Stimulated activated effector memory CD8-positive, alpha-beta T cell treated with anti-CD3 and anti-CD28 coated beads, Interleukin-12 subunit alpha, Interleukin-12 subunit beta, amount 100 ng/mL, for 72 hours (primary cell): Measurements from ENCODE around the gene FBXL4.

Source experiments
- ATAC-seq: fragments of 150-1000 bp; cut with Tn5 transposase; 2 replicates; pipeline ENCODE4 v1.10.0; 2021
- DNase-seq, 2 donors: peaks; one replicate each; pipeline ENCODE4 v3.0.0; 2021 to 2022; ENCODE audit warnings: low spot score in 2 of 2
- H3K27ac Mint-ChIP-seq: one replicate; pipeline ENCODE4 v1.8.0; 2022; ENCODE audit warnings: mild to moderate bottlenecking, mixed read lengths
- H3K36me3 Mint-ChIP-seq: one replicate; pipeline ENCODE4 v1.8.0; 2022; ENCODE audit warnings: mild to moderate bottlenecking, mixed read lengths
- H3K4me1 Mint-ChIP-seq: one replicate; pipeline ENCODE4 v1.8.0; 2022; ENCODE audit warnings: mixed read lengths
- H3K4me3 Mint-ChIP-seq: one replicate; pipeline ENCODE4 v1.8.0; 2022; ENCODE audit warnings: mild to moderate bottlenecking, mixed read lengths
- H3K9me3 Mint-ChIP-seq: one replicate; pipeline ENCODE4 v1.8.0; 2022; ENCODE audit warnings: mixed read lengths

Gene FBXL4

DNA sequence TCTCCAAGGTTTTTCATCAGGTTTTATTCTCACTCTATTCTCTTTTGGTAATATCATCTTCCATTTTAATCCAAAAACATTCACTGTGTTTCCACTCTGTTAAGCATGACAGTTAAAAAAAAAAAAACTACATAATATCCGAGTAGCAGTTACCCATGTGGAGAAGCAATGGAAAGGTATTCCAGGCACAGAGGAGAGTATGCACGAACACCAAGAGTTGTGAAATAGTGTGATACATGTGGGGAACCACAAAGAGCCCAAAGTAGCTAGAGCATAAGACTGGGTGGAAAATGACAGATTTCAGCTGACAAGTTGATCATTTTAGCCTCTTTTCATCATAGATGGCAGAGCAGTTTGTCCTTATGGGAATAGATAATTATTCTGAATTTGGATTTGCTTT is 19.9 kb upstream of the FBXL4 start:
- no peak overlapping the region for H3K27ac Mint-ChIP-seq
- DNase-seq = no peak

DNA sequence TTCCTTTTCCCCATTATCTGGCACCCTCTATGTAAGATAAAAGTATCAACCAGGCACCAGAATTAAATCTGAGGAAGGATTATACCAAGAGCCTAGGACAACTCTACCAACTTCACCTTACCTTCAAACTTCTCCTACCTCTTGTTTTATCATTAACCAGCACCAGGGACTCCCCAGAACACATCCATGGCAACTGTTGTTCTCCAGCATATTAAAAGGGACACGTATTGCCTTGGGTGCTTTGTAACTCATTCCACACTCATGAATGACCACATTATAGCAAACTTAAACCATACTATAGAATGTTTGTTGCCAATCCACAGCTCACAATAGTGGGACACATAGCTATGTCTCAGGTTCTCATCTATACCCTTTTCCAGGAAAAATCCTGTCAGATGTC is 11.9 kb upstream of the FBXL4 start:
- ATAC-seq = no peak
- Mint-ChIP-seq H3K4me3 (no peak overlapping the region), H3K4me1 (no peaks in the 10 kb centered on the region), H3K9me3 (no peaks in the 10 kb centered on the region), H3K36me3 (no peaks in the 10 kb centered on the region), H3K27ac (no peak overlapping the region)
- no peak for DNase-seq

More for the DNA sequence above, 19.9 kb upstream of the FBXL4 start:
- Mint-ChIP-seq H3K36me3 (no peaks in the 10 kb centered on the region), H3K9me3 (no peaks in the 10 kb centered on the region), H3K4me1 (no peaks in the 10 kb centered on the region), H3K4me3 (no peak overlapping the region)
- no peak for ATAC-seq

DNA sequence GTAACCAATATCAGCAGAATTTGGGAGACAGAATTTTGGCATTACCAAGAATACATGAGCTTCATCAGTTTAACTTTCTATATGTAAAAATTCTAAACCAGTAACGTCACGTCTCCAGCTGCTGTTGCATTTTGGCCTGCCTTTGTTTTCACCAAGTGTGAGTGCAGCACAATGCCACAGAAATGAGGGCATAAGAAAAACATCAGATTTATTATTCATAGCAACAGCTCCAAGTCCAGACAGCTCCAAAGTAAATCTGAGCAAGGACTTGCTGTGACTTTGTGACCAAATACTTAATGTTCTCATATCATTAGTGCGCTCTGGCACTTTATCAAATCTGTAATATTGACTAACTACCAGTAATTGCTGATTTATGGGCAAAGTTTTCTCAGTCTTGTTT is 11.0 kb upstream of the FBXL4 start:
- no peak for ATAC-seq
- no peak overlapping the region for H3K4me3 Mint-ChIP-seq

DNA sequence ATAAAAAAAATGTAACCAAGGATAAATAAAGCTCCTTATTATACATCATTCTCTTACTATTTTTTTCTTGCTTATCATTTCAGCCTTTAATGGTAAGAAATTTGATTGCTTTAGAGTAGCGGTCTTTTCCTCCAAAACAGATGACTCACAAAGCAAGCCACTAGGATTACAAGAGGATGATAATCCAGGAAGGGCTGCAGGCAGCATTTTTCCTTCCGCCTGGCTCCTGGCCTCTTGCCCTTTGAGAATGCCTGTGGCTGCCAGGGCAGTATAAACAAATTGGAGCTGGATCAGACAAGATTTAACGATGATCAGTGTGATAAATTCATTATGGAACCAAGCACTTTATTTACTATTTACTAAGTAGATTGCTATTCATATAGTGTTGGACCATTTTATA is 9.7 kb upstream of the FBXL4 start:
- no peak overlapping the region for H3K27ac Mint-ChIP-seq
- no peaks in the 10 kb centered on the region for H3K9me3 Mint-ChIP-seq
- H3K4me3 Mint-ChIP-seq = no peak overlapping the region
- no peaks in the 10 kb centered on the region for H3K4me1 Mint-ChIP-seq
- ATAC-seq (no peak), DNase-seq (no peak)
- no peaks in the 10 kb centered on the region for H3K36me3 Mint-ChIP-seq

More for the DNA sequence above, 11.0 kb upstream of the FBXL4 start:
- no peaks in the 10 kb centered on the region for H3K4me1 Mint-ChIP-seq
- no peak for DNase-seq
- no peaks in the 10 kb centered on the region for H3K36me3 Mint-ChIP-seq
- no peak overlapping the region for H3K27ac Mint-ChIP-seq
- no peaks in the 10 kb centered on the region for H3K9me3 Mint-ChIP-seq

DNA sequence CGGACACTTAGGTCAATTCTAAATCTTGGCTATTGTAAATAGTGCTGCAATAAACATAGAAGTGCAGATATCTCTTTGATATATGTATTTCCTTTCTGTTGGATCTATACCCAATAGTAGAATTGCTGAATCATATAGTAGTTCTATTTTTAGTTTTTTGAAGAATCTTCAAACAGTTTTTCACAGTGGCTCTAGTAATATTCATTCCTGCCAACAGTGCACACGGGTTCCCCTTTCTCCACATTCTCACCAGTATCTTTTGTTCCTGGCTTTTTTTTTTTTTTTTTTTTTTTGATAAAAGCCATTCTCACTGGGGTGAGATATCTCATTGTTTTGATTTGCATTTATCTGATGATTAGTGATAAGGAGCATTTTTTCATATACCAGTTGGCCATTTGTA is 1.8 kb upstream of the FBXL4 start:
- no peak overlapping the region for H3K27ac Mint-ChIP-seq
- H3K4me3 Mint-ChIP-seq = no peak overlapping the region
- DNase-seq = no peak
- H3K36me3 Mint-ChIP-seq = peaks cover 9% of the 10 kb centered on the region
- peaks cover 23% of the 10 kb centered on the region for H3K4me1 Mint-ChIP-seq
- ATAC-seq = no peak
- no peaks in the 10 kb centered on the region for H3K9me3 Mint-ChIP-seq

DNA sequence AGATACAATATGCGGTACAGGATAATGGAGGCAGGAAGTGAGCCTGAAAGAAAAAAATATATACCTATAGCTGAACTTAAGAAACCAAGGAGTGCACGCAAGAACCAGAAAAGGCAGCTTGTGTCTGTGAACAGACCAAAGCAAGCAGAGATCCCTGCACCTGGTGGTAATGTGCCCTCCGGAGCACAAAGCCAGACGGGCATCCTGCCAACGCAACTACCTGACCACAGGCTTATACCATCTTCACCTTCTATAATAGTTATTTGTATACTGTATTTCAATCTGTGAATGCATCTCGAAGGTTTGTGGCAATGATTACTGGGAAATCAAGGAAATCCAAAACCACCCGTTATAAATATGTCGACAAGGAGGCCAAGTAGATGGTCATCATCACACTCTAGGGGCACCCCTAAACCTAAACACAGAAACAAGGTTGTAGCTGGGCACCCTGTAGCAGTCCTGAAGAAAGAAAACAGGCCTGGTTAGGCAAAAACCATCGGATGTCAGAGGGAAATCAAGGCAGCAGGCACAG is 801 bp downstream of the FBXL4 start:
- Mint-ChIP-seq H3K27ac (peak overlapping the region; percentile 97), H3K4me1 (peaks cover 30% of the 10 kb centered on the region), H3K9me3 (no peaks in the 10 kb centered on the region), H3K4me3 (peak overlapping the region; percentile 90), H3K36me3 (peaks cover 15% of the 10 kb centered on the region)
- ATAC-seq (peak; percentile 11), DNase-seq (peak; percentile 6 to 68)

DNA sequence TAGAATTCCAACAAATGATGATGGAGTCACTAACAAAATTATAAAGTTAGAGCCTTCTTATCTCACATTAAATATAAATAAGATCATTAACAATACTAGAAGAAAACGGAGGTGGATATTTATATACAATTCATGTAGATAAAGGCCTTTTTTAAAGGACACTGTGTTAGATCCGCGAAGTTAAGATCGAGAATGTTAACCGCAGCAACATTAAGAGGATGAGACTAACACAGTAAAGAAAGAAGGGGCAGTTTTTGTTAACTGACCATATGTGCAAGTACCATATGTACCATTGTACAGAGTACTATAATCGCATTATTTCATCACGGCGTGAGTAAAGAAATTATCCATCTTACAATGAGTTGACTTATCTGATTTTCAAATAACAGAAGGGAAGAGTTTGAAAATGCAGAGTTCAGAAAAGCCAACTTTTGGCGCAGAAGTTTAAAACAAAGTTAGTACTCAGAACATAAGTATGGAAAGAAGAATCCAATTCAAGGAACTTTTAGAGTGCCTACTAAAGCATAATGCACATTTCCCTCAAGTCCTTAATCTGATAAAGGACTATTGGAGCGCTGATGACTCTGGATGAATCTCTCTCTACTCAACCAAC is 1.4 kb downstream of the FBXL4 start:
- Mint-ChIP-seq H3K27ac (peak overlapping the region; percentile 97), H3K4me1 (peaks cover 32% of the 10 kb centered on the region), H3K9me3 (no peaks in the 10 kb centered on the region), H3K4me3 (peak overlapping the region; percentile 90), H3K36me3 (peaks cover 15% of the 10 kb centered on the region)
- ATAC-seq = no peak
- DNase-seq = no peak

DNA sequence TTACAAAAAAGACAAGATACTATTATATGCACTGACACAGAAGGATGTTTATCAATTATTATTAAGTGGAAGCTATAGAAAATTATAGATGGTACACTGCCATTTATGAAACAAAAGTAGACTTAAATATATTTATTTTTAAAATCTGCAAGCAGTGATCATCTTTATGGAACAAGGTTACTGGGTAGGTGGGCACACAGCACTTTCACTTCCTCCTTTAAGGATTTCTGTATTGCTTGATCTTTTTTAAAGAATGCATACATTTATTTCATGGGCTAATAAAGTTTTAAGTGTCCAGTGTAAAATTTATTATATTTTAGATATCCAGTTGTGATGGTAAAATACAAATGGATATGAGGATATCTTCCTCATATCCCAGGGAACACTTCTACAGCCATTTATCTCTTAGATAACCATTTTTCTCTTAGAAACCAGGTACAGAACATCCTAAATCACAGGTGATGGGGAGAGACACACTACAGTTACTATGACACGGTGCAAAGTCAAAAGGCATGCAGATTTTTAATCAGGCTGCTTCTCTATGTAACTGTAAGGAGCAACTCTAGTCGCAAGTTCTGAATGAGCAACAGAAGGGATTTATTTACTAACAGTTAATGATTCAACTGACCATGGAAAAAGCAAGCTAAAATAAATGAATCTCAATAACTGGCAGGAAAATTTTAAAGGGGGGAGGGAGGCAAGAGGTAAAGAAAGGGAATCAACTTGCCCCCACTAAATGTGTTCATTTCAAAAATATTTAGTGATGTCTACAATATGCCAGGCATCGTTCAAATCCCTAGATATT is 2.2 kb downstream of the FBXL4 start:
- ATAC-seq (no peak), DNase-seq (no peak)
- Mint-ChIP-seq H3K27ac (peak overlapping the region; percentile 97), H3K4me3 (peak overlapping the region; percentile 90), H3K4me1 (peaks cover 37% of the 10 kb centered on the region), H3K36me3 (peaks cover 15% of the 10 kb centered on the region), H3K9me3 (peaks cover 1% of the 10 kb centered on the region)

DNA sequence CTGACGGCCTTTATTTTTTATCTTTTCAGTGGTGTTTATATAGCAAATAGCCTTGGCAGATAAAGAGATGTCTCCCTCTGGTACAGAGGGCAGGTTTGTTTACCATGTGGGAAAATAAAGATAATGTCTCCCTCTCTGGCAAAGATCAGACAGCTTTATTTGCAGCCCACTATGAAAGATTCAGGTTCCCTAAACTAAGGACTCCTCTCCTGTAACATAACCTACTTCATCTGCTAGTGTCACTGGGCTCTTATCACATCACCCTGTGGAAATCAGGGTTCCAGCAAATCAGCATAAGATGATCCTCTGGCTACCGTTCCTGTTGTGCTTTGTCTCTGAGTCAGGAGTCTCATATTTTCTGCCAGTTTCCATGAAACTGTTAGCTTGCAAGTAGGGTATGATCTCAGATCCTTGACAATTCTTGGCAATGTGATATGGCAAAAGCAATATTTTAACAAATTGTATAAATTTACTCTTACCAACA is 3.1 kb downstream of the FBXL4 start:
- Mint-ChIP-seq H3K9me3 (peaks cover 2% of the 10 kb centered on the region), H3K4me3 (no peak overlapping the region), H3K4me1 (peaks cover 37% of the 10 kb centered on the region), H3K27ac (no peak overlapping the region), H3K36me3 (peaks cover 15% of the 10 kb centered on the region)
- no peak for DNase-seq
- ATAC-seq = no peak

DNA sequence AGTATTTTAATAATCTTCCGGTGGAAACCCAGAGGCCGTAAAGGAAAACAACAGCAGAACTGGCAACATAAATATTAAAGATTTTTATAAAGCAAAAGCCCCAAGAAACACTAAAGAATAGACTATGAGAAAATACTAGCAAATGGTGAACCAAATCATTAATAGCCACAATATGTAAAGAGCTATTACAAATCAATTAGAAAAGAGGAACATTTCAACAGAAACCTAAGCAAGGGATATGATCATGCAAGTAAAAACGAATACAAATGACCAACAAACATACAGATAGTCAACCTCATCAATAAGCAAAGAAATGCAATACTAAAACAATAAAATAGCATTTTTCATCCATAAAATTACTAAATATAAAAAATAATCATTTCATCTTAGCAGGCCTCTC is 3.6 kb downstream of the FBXL4 start:
- no peak overlapping the region for H3K27ac Mint-ChIP-seq
- H3K4me1 Mint-ChIP-seq = peaks cover 37% of the 10 kb centered on the region
- peaks cover 2% of the 10 kb centered on the region for H3K9me3 Mint-ChIP-seq
- DNase-seq = no peak
- H3K4me3 Mint-ChIP-seq = no peak overlapping the region
- no peak for ATAC-seq
- peaks cover 15% of the 10 kb centered on the region for H3K36me3 Mint-ChIP-seq

DNA sequence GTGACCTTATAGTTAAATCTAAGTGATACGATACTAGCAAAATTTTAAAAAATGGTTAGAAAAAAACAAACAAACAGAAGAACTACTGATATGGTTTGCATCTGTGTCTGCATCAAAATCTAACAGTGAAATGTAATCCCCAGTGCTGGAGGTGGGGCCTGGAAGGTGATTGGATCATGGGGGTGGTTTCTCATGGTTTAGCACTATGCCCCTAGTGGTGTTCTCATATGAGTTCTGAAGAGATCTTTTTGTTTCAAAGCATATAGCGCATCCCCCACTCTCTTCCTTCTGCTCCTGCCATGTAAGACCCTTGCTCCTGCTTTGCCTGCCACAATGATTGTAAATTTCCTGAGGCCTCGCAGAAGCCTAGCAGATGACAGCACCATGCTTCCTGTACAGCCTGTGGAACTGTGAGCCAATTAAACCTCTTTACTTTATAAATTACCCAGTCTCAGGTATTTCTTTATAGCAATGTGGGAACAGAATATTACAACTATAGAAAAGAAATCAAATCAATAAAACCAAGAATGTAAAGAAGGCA is 5.4 kb downstream of the FBXL4 start:
- H3K4me3 Mint-ChIP-seq = no peak overlapping the region
- peaks cover 2% of the 10 kb centered on the region for H3K9me3 Mint-ChIP-seq
- no peak overlapping the region for H3K27ac Mint-ChIP-seq
- no peak for ATAC-seq
- no peak for DNase-seq
- H3K36me3 Mint-ChIP-seq = peaks cover 12% of the 10 kb centered on the region
- peaks cover 48% of the 10 kb centered on the region for H3K4me1 Mint-ChIP-seq

DNA sequence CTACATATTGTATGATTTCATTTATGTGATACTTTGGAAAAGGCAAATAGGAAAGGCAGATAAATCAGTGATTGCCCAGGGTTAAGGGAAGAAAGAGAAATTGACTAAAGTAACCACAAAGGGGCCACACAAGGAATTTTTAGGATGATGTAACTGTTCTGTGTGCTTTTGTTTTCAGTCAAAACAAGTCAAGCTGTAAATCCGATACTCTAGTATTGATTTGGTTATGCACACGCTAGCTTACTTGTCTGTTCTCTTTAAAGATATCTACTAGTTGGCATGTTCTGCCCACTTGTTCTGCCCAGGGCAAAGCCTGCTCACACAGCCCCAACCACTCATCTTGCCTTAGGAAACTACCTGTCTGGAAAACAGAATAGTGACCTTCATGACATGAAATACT is 6.4 kb downstream of the FBXL4 start:
- DNase-seq (no peak), ATAC-seq (no peak)
- no peak overlapping the region for H3K27ac Mint-ChIP-seq
- H3K4me1 Mint-ChIP-seq = peaks cover 41% of the 10 kb centered on the region
- H3K9me3 Mint-ChIP-seq = peaks cover 2% of the 10 kb centered on the region
- no peak overlapping the region for H3K4me3 Mint-ChIP-seq
- H3K36me3 Mint-ChIP-seq = peaks cover 5% of the 10 kb centered on the region

DNA sequence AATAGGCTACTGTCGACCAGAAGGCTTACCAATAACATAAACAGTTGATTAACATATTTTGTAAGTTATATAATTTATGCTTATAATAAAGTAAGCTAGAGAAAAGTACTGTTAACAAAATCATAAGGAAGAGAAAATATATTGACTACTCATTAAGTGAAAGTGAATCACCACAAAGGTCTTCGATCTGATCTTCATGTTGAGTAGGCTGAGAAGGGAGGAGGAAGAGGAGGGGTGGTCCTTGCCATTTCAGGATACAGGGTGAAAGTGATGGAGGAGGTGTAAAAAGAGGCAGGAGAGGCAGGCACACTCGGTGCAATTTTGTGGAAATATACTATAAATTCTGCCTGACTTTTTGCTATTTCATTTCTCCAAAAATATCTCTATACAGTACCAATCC is 10.4 kb downstream of the FBXL4 start:
- H3K36me3 Mint-ChIP-seq = peaks cover 5% of the 10 kb centered on the region

DNA sequence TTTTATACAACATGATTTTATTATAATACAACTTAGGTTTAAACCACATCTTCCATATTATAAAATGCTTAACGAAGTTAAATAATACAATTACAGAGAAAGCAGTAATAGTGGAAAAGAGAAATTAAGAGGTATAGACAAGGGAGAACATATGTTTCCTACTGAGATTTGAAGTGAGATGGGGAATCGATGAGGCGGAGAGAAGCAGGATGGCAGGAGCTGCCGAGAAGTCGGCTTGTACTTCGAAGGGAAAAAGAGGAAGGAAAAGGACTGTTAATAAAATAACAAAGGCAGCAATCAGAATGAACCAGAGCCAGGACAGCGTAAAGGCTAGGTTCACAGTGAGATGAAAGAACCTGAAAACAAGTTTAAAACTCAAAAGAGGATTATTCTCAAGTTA is 15.4 kb downstream of the FBXL4 start:
- DNase-seq (no peak), ATAC-seq (no peak)
- Mint-ChIP-seq H3K36me3 (peaks cover 15% of the 10 kb centered on the region), H3K4me1 (peaks cover 47% of the 10 kb centered on the region), H3K27ac (no peak overlapping the region), H3K4me3 (no peak overlapping the region), H3K9me3 (no peaks in the 10 kb centered on the region)

More for the DNA sequence above, 10.4 kb downstream of the FBXL4 start:
- no peak for DNase-seq
- Mint-ChIP-seq H3K4me1 (peaks cover 47% of the 10 kb centered on the region), H3K9me3 (peaks cover 2% of the 10 kb centered on the region), H3K27ac (no peak overlapping the region), H3K4me3 (no peak overlapping the region)
- no peak for ATAC-seq

DNA sequence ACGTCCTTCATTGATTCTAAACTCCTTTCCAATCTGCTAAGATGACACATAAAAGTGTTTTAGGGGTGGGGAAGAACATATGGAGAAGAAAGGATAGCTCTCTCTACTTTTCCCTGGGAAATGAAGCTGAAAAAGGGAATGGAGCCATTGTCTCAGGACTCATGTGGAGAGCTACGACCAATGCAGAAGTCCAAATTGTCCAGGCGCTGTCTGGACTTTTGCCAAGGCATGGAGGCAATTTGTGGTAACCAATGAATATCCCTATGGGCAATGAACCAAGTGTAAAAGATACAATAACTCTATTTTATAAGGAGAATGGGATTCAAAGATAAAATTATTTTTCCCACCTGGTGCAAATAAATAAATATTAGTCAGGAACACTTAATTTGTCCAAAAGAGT is 16.1 kb downstream of the FBXL4 start:
- peaks cover 44% of the 10 kb centered on the region for H3K4me1 Mint-ChIP-seq
- peaks cover 22% of the 10 kb centered on the region for H3K36me3 Mint-ChIP-seq
- H3K4me3 Mint-ChIP-seq = no peak overlapping the region
- DNase-seq (no peak), ATAC-seq (no peak)
- no peaks in the 10 kb centered on the region for H3K9me3 Mint-ChIP-seq
- H3K27ac Mint-ChIP-seq = no peak overlapping the region
